NB4 (cell line): ENCODE data around the gene PARP1.

Source experiments
- DNase-seq: peaks from one replicate; pipeline ENCODE4 v3.0.0; 2010; ENCODE audit warnings: low read depth
- H3K4me3 ChIP-seq: one replicate; pipeline ENCODE4 v1.5.1; 2011; ENCODE audit warnings: mild to moderate bottlenecking, low read depth, low read length, moderate library complexity
- MYC ChIP-seq: IDR thresholded peaks from 2 replicates; pipeline ENCODE4 v1.6.1; 2011; ENCODE audit warnings: low read depth, low read length
- POLR2A ChIP-seq: IDR thresholded peaks from 2 replicates; pipeline ENCODE4 v1.6.1; 2011; ENCODE audit warnings: mild to moderate bottlenecking; ENCODE audit not compliant: insufficient read length; ENCODE audit errors: extremely low read depth
- TF ChIP-seq, protein P1 (sequence below): IDR thresholded peaks from one replicate; pipeline ENCODE4 v1.5.1; 2012; ENCODE audit warnings: low read depth, low read length
- TF ChIP-seq, protein P2 (sequence below): IDR thresholded peaks from 2 replicates; pipeline ENCODE4 v1.6.1; 2011; ENCODE audit warnings: low read depth, low read length

PARP1 gene

DNA sequence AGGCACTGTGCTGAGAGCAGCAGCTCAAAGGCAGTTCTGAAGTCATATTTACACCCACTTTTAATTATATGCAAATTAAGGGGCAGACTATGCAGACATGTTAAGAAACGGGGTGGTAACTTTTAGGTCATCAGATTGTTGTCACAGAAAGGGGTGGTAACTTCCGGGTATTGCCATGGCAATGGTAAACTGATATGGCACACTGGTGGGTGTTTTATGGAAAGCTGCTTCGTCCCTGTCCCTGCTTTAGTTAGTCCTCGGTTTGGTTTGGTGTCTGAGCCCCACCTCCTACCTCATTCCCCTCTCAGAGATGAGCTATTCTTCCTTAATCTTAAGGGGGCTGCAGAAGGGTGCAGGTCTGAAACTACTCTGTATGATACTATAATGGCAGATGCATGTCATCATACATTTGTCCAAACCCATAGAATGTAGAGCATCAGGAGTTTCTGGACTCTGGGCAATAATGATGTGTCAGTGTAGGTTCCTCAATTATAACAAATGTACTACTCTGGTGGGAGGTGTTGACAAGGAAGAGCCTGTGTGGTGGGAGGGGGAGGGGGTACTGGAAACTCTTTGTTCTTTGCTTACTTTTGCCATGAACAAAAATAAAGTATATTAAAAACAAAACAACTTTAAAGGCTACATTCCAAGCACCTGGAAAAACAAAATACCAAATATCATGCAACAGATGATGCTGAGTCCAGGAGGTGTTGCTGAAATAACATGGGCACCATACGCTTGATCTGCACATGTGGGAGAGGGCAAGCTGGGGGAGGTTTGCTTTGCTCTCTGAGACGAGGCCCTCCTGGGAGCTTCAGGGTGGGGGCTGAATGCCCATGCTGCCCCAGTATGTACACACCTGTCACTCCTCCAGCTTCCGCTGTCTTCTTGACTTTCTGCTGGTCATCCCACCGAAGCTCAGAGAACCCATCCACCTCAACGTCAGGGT is 6.3 kb downstream of the PARP1 start:
- no peak overlapping the region for H3K4me3 ChIP-seq
- no peak for DNase-seq
- TF ChIP-seq, protein P1, sequence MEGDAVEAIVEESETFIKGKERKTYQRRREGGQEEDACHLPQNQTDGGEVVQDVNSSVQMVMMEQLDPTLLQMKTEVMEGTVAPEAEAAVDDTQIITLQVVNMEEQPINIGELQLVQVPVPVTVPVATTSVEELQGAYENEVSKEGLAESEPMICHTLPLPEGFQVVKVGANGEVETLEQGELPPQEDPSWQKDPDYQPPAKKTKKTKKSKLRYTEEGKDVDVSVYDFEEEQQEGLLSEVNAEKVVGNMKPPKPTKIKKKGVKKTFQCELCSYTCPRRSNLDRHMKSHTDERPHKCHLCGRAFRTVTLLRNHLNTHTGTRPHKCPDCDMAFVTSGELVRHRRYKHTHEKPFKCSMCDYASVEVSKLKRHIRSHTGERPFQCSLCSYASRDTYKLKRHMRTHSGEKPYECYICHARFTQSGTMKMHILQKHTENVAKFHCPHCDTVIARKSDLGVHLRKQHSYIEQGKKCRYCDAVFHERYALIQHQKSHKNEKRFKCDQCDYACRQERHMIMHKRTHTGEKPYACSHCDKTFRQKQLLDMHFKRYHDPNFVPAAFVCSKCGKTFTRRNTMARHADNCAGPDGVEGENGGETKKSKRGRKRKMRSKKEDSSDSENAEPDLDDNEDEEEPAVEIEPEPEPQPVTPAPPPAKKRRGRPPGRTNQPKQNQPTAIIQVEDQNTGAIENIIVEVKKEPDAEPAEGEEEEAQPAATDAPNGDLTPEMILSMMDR, result no peak
- TF ChIP-seq, protein P2, sequence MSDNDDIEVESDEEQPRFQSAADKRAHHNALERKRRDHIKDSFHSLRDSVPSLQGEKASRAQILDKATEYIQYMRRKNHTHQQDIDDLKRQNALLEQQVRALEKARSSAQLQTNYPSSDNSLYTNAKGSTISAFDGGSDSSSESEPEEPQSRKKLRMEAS, result no peak
- TF ChIP-seq POLR2A (no peak), MYC (no peak)

DNA sequence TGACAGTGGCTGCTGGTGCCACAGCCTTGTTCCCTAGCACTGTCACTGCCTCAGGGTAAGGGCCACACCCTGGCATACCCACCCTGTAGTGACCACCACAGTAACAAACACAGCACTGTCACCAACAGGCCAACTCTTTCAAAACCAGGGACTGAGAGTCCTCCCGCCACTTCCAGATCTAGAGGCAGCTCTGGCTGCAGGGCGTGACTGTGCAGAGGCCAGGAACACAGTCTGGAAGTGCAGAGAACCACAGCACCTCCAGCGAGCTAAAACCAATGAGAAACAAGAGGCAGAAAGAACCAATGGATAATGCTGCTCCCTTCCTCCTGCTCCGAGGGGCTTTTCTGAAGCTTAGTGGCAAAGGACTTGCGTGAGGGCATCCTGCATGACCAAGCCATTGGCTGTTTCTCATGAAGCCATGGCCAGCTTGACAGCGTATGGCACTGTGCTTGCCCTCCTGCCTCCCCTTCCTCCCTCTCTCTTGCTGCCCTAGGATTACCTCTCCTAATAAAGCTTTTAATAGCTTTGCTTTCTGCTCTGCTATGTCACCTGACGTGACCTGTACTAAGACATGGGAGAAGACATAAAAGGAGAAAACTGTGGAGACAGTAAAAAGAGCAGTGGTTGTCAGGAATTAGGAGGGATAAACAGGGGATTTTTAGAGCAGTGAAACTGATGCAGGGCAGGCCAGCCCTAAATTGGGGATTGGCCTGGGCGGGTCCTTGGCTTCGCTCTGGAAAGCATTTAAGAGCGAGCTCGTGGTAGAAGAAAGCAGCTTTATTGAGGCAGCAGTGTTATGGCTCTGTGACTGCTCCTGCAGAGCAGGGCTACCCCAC is 7.2 kb downstream of the PARP1 start:
- TF ChIP-seq MYC, result no peak
- TF ChIP-seq, protein P2, result no peak
- TF ChIP-seq, protein P1, result no peak
- no peak for TF ChIP-seq POLR2A
- H3K4me3 ChIP-seq, result no peak overlapping the region
- DNase-seq, result no peak

DNA sequence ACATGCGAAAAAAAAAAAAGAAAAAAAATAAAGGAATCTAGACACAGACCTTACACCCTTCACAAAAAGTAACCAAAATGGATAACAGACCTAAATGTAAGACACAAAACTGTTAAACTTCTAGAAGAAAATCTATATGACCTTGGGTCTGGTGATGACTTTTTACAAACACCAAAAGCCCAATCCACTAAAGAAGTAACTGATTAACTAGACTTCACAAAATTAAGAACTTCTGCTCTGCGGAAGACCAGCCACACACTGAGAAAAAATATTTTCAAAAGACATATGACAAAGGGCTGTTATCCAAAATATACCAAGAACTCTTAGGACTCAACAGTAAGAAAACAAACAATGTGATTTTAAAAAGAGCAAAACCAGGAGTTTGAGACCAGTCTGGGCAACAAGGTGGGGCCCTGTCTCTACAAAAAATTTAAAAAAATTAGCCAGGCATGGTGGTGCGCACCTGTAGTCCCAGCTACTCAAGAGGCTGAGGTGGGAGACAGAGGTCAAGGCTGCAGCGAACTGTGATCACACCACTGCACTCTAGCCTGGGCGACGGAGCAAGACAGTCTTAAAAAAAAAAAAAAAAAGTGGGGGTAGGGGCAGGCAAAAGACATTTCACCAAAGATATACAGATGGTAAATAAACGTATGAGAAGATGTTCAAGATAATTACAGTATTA is 9.8 kb downstream of the PARP1 start:
- DNase-seq, result no peak
- no peak for TF ChIP-seq MYC
- TF ChIP-seq, protein P1, result no peak
- TF ChIP-seq POLR2A, result no peak
- TF ChIP-seq, protein P2, result no peak
- no peak overlapping the region for H3K4me3 ChIP-seq

DNA sequence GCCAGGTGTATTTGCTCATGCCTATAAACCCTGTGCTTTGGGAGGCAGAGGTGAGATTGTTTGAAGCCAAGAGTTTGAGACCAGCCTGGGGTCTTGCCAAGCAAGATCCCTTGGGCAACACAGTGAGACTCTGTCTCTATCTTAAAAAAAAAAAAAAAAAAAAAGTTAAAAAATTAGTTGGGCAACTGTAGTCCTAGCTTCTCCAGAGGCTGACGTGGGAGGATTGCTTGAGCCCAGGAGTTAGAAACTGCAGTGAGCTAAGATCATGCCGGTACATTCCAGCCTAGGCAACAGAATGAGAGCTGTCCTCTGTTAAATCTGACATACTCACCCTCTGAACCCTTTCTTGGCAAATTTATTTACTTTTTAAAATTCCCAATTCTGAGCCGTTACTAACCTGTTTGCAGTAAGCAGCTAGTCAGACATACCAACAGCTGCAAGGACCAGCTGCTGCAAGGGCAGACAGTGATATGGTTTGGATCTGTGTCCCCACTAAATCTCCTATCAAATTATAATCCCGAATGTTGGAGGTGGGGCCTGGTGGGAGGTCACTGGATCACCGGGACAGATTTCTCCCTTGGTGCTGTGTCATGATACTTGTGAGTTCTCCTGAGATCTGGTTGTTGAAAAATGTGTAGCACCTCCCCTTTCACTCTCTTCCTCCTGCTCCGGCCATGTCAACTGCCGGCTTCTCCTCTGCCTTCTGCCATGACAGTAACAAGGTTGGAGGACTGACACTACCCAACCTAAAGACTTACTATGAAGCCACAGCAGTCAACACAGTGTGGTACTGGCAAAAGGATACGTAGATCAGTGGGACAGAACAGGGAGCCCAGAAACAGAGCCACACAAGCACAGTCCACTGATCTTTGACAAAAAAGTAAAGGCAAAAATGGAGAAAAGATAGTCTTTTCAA is 10.6 kb downstream of the PARP1 start:
- no peak overlapping the region for H3K4me3 ChIP-seq
- DNase-seq, result no peak
- TF ChIP-seq MYC (no peak), POLR2A (no peak)
- TF ChIP-seq, protein P2, result no peak
- TF ChIP-seq, protein P1, result no peak

DNA sequence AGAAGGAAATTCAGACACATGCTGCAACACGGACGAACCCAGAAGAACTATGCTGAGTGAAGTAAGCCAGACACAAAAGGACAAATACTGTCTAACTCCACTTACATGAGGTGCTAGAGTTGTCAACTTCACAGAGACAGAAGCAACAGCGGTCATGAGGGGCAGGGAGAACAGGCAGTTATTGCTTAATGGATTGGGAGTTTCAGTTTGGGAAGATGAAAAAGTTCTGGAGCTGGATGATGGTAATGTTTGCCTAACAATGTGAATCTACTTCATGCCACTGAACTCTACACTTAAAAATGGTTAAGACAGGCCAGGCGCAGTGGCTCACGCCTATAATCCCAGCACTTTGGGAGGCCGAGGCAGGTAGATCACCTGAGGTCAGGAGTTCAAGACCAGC is 12.1 kb downstream of the PARP1 start:
- H3K4me3 ChIP-seq, result no peak overlapping the region
- TF ChIP-seq, protein P1, result no peak
- TF ChIP-seq MYC, result no peak
- no peak for TF ChIP-seq POLR2A
- TF ChIP-seq, protein P2, result no peak
- no peak for DNase-seq
